ENCODE data around the gene RBM33.

RBM33 gene

DNA sequence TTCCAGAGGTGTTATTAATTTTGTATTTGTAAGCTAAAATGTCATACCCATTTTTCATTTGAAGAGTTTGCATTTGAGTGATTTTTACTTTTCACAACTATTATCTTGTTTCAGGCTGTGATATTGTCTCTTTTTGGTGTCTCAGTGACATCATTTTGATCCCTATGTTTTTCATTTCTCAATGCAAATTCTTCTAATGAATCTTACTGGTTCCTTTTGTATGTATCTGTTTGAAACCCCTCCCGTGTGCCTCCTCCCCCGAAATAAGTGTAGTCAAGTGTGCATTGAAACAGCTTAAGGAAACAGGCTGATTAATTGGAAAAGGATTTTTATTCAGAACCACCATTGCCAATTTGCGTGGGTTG, 90.0 kb downstream of the RBM33 start:
- Histone ChIP-seq H2AFZ (ENCODE audit: low read length) (no peak overlapping the region), H3K4me3 (ENCODE audit: low read depth, low read length, poor library complexity, severe bottlenecking) (no peak overlapping the region), H3K79me2 (ENCODE audit: insufficient read depth, low read length) (peaks cover 5% of the 10 kb centered on the region), H3K36me3 (ENCODE audit: insufficient read depth, low read length) (peaks cover 59% of the 10 kb centered on the region), H3K27ac (ENCODE audit: low read depth, low read length, poor library complexity, severe bottlenecking) (peak overlapping the region; percentile 67), H3K9me3 (ENCODE audit: low read length) (no peaks in the 10 kb centered on the region), H3K9ac (ENCODE audit: low read length) (no peak overlapping the region), H3K4me2 (ENCODE audit: low read length) (no peak overlapping the region), H4K20me1 (ENCODE audit: insufficient read depth, low read length) (no peaks in the 10 kb centered on the region; the same call in 1 of the 2 replicates), H3K9me2 (ENCODE audit: low read depth, low read length) (no peaks in the 10 kb centered on the region), H3F3A (ENCODE audit: insufficient read depth, low read length) (0 out of 2 replicates have a peak, but pooled peaks cover 5% of the 10 kb centered on the region), H3K27me3 (ENCODE audit: insufficient read depth, low read length) (no peaks in the 10 kb centered on the region), H3K4me1 (ENCODE audit: insufficient read depth, low read length, severe bottlenecking) (peaks cover 65% of the 10 kb centered on the region)
- no peak for TF ChIP-seq EZH2 (IDR thresholded peaks at IDR 0.05; ENCODE audit: borderline replicate concordance, low read length)
- TF ChIP-seq, protein P1, sequence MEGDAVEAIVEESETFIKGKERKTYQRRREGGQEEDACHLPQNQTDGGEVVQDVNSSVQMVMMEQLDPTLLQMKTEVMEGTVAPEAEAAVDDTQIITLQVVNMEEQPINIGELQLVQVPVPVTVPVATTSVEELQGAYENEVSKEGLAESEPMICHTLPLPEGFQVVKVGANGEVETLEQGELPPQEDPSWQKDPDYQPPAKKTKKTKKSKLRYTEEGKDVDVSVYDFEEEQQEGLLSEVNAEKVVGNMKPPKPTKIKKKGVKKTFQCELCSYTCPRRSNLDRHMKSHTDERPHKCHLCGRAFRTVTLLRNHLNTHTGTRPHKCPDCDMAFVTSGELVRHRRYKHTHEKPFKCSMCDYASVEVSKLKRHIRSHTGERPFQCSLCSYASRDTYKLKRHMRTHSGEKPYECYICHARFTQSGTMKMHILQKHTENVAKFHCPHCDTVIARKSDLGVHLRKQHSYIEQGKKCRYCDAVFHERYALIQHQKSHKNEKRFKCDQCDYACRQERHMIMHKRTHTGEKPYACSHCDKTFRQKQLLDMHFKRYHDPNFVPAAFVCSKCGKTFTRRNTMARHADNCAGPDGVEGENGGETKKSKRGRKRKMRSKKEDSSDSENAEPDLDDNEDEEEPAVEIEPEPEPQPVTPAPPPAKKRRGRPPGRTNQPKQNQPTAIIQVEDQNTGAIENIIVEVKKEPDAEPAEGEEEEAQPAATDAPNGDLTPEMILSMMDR (IDR thresholded peaks at IDR 0.05; ENCODE audit: low read length) = no peak

DNA sequence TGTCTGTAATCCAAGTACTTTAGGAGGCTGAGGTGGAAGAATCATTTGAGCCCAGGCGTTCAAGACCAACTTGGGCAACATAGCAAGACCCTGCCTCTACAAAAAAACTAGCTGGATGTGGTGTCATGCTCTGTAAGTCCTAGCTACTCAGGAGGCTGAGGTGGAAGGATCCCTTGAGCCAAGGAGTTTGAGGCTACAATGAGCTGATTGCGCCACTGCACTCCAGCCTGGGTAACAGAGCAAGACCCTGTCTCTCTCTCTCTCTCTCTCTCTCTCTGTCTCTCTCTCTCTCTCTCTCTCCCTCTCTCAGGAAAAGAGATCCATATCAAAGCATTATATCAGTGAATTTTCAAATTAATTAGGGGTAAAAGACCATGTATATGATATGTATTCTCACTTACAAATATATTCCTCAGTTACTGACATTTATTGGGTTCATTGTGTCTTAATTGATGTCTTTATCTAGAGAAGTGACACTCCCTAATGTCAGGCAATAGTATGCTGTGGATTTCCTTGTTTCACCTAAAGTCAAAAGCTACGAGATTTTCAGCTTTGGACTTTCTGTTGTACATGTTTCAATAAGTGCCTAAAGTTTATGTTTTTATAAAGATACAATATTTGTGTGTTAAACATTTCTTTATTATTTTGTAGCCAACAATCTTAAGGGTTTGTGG, 91.1 kb downstream of the RBM33 start:
- no peak overlapping the region for H3K4me2 ChIP-seq (ENCODE audit: low read length)
- H3K27ac ChIP-seq (ENCODE audit: low read depth, low read length, poor library complexity, severe bottlenecking) = no peak overlapping the region
- no peak overlapping the region for H3K9ac ChIP-seq (ENCODE audit: low read length)
- H3K4me1 ChIP-seq (ENCODE audit: insufficient read depth, low read length, severe bottlenecking) = peaks cover 61% of the 10 kb centered on the region
- no peak overlapping the region for H3K4me3 ChIP-seq (ENCODE audit: low read depth, low read length, poor library complexity, severe bottlenecking)
- TF ChIP-seq, protein P1 (IDR thresholded peaks at IDR 0.05; ENCODE audit: low read length) = no peak
- no peak for TF ChIP-seq EZH2 (IDR thresholded peaks at IDR 0.05; ENCODE audit: borderline replicate concordance, low read length)
- peaks cover 59% of the 10 kb centered on the region for H3K36me3 ChIP-seq (ENCODE audit: insufficient read depth, low read length)
- H3K9me3 ChIP-seq (ENCODE audit: low read length) = no peaks in the 10 kb centered on the region
- 0 out of 2 replicates have a peak, but pooled peaks cover 5% of the 10 kb centered on the region for H3F3A ChIP-seq (ENCODE audit: insufficient read depth, low read length)
- H3K27me3 ChIP-seq (ENCODE audit: insufficient read depth, low read length) = no peaks in the 10 kb centered on the region
- H3K9me2 ChIP-seq (ENCODE audit: low read depth, low read length) = no peaks in the 10 kb centered on the region
- H2AFZ ChIP-seq (ENCODE audit: low read length) = no peak overlapping the region
- H4K20me1 ChIP-seq (ENCODE audit: insufficient read depth, low read length) = no peaks in the 10 kb centered on the region; the same call in 1 of the 2 replicates
- peaks cover 5% of the 10 kb centered on the region for H3K79me2 ChIP-seq (ENCODE audit: insufficient read depth, low read length)

DNA sequence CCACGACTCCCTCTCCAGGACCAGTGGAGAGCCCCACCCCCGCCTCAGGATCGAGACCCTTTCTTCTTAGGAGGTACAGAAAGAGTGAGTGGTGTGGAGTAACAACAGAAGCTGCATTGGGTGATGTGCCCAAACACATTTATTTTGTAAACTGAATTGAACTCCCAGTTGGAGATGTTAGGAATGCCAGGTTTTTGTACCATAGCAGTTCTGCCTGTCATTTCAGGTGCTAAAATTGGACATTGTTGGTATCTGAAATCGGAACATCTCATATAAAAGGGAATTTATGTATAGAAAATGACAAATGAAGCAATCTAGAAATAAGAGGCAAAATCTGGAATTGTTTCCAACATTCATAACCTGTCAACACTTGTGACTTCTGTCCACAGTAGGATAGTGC, 93.1 kb downstream of the RBM33 start:
- H3K9ac ChIP-seq (ENCODE audit: low read length) = no peak overlapping the region
- no peaks in the 10 kb centered on the region; the same call in 1 of the 2 replicates for H4K20me1 ChIP-seq (ENCODE audit: insufficient read depth, low read length)
- H3K27me3 ChIP-seq (ENCODE audit: insufficient read depth, low read length) = no peaks in the 10 kb centered on the region
- H3K9me2 ChIP-seq (ENCODE audit: low read depth, low read length) = no peaks in the 10 kb centered on the region
- no peak overlapping the region for H3K4me2 ChIP-seq (ENCODE audit: low read length)
- H3K4me1 ChIP-seq (ENCODE audit: insufficient read depth, low read length, severe bottlenecking) = peaks cover 61% of the 10 kb centered on the region
- TF ChIP-seq, protein P1 (IDR thresholded peaks at IDR 0.05; ENCODE audit: low read length) = no peak
- no peak for TF ChIP-seq EZH2 (IDR thresholded peaks at IDR 0.05; ENCODE audit: borderline replicate concordance, low read length)
- no peak overlapping the region for H3K4me3 ChIP-seq (ENCODE audit: low read depth, low read length, poor library complexity, severe bottlenecking)
- peaks cover 5% of the 10 kb centered on the region for H3K79me2 ChIP-seq (ENCODE audit: insufficient read depth, low read length)
- H3K36me3 ChIP-seq (ENCODE audit: insufficient read depth, low read length) = peaks cover 63% of the 10 kb centered on the region
- no peak overlapping the region for H2AFZ ChIP-seq (ENCODE audit: low read length)
- no peaks in the 10 kb centered on the region for H3K9me3 ChIP-seq (ENCODE audit: low read length)
- 0 out of 2 replicates have a peak, but pooled peaks cover 16% of the 10 kb centered on the region for H3F3A ChIP-seq (ENCODE audit: insufficient read depth, low read length)
- H3K27ac ChIP-seq (ENCODE audit: low read depth, low read length, poor library complexity, severe bottlenecking) = peak overlapping the region; percentile 10
